Ovary (tissue), 9 donors: ENCODE results near the gene RTP3. TPM values are rescaled to one million over a fixed set of nuclear protein-coding genes. Genes with fewer than 3 reads are reported as not detected.

ENCODE experiments used
- DNase-seq, 5 donors: peaks; one replicate each; pipeline ENCODE4 v3.0.0-alpha.2; 2019 to 2020
- H3K27ac ChIP-seq, 2 donors: fragments of 200-600 bp; one replicate each; pipeline versions ENCODE4 v1.5.1 to v1.8.0; 2019 to 2022
- H3K27me3 ChIP-seq: fragments of 200-600 bp; one replicate; pipeline ENCODE4 v1.8.0; 2022
- H3K36me3 ChIP-seq: fragments of 200-600 bp; sonication (generic); one replicate; pipeline ENCODE4 v1.5.1; 2019
- H3K4me1 ChIP-seq: one replicate; pipeline ENCODE4 v1.8.1; 2013; ENCODE audit warnings: mild to moderate bottlenecking, moderate library complexity; ENCODE audit not compliant: insufficient read depth
- H3K4me3 ChIP-seq: fragments of 200-600 bp; sonication (generic); one replicate; pipeline ENCODE4 v1.5.1; 2017
- H3K9me3 ChIP-seq, 2 donors: fragments of 200-600 bp in 1 of 2; sonication (generic) in 1 of 2; one replicate each; pipeline versions ENCODE4 v1.5.1 to v1.8.1; 2013 to 2019; ENCODE audit warnings: mild to moderate bottlenecking in 1 of 2, moderate library complexity in 1 of 2
- EP300 ChIP-seq: sonication (generic); formaldehyde crosslinking; IDR thresholded peaks from one replicate; pipeline ENCODE4 v1.6.1; 2017; ENCODE audit warnings: antibody characterized with exemption
- POLR2A ChIP-seq: fragments of 450-650 bp; IDR thresholded peaks from one replicate; pipeline ENCODE4 v1.6.1; 2017; ENCODE audit warnings: antibody characterized with exemption, mild to moderate bottlenecking, moderate library complexity
- WGBS, 3 donors: extraction: QIAGEN DNeasy Blood & Tissue Kit in 1 of 3; methylation state at CpG; one replicate each; pipeline versions ENCODE4 v1.1.5 to v1.1.7; 2013 to 2017; 5-methylcytosine and 5-hydroxymethylcytosine counted together
- intact Hi-C, 4 donors: fragments of 100-400 bp; cut with DNase I; formaldehyde crosslinking; loops; one replicate each; pipeline versions ENCODE4 v1.11.0 to v1.15.1; 2022 to 2023
- polyA plus RNA-seq, 2 donors: library from polyadenylated mRNA; stranded (reverse); fragments of 200-250 nt in 1 of 2; fragments of 350-450 nt in 1 of 2; fragmentation: Illumina TruSeq in 1 of 2; extraction: RNeasy Lipid Tissue Mini Kit (QIAGEN cat#74804) in 1 of 2; gene quantifications; one replicate each; pipeline ENCODE4 v1.2.3, GENCODE V29; 2013 to 2014
- total RNA-seq, 7 donors: library from RNA; depleted of rRNA in 2 of 7; stranded (reverse); fragments of >200 nt in 2 of 7; fragmentation: NEBNext Ultra II Directional in 3 of 7; extraction: Animal tissue kit (Norgen Biotek cat#: 25700) in 3 of 7; gene quantifications; one replicate each; pipeline versions ENCODE4 v1.1.0 to v1.2.4, GENCODE V29; 2016 to 2023
- TF ChIP-seq, protein P1 (sequence below), 3 donors: fragments of 450-650 bp in 2 of 3; fragments of 200-600 bp in 1 of 3; IDR thresholded peaks; one replicate each; pipeline versions ENCODE4 v1.5.1 to v1.8.0; 2016 to 2022; ENCODE audit warnings: antibody characterized with exemption in 3 of 3, mild to moderate bottlenecking in 1 of 3
- donor health status: DM: no; HTN: no; CAD: no; lungs with moderate emphysema.
- donor health status: DM: no; HTN: no; CAD: no.
- donor health status: Bipolar disorder and iron deficiency.
- donor health status: DM: yes; HTN: yes; CAD: no.
- donor health status: DM: no; HTN: no; CAD: no.
- donor health status: DM: yes; HTN: yes; CAD: no.

Gene RTP3
- total and polyA plus RNA-seq, 9 donors = not detected

DNA sequence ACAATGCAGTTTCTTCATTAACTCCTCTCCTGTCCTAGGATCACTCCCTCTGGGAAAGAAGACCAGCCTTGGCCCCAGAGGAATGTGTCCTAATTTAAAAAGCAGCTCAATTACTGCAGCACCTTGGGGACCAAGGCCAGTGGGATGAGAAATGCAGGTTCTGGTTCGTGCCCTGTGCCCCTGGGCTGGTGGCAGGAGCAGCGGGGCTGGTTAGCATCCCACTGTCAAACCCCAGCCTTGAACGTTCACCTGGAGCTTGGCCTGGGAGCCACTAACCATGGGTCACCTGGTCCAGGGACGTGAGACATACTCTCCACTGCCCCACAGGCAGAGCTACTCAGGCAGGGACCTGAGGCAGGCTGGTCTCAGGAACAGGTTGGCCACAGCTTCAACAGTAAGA, 8.4 kb upstream of the RTP3 start:
- no peaks in the 10 kb centered on the region for H3K4me1 ChIP-seq
- intact Hi-C loops = loop anchor here (2.0 to 10.0 kb wide), 3 partner anchors 141 to 145 kb away; no protein-coding TSS in a partner anchor
- WGBS, 3 donors = 62 to 75% (median 69%) methylated on average over 4 of the region's 4 CpGs
- H3K9me3 ChIP-seq = no peaks in the 10 kb centered on the region
- TF ChIP-seq, protein P1, sequence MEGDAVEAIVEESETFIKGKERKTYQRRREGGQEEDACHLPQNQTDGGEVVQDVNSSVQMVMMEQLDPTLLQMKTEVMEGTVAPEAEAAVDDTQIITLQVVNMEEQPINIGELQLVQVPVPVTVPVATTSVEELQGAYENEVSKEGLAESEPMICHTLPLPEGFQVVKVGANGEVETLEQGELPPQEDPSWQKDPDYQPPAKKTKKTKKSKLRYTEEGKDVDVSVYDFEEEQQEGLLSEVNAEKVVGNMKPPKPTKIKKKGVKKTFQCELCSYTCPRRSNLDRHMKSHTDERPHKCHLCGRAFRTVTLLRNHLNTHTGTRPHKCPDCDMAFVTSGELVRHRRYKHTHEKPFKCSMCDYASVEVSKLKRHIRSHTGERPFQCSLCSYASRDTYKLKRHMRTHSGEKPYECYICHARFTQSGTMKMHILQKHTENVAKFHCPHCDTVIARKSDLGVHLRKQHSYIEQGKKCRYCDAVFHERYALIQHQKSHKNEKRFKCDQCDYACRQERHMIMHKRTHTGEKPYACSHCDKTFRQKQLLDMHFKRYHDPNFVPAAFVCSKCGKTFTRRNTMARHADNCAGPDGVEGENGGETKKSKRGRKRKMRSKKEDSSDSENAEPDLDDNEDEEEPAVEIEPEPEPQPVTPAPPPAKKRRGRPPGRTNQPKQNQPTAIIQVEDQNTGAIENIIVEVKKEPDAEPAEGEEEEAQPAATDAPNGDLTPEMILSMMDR (IDR thresholded peaks at IDR 0.05) = no peak
- TF ChIP-seq POLR2A (no peak), EP300 (no peak)
- DNase-seq = no peak
- no peaks in the 10 kb centered on the region for H3K27me3 ChIP-seq
- H3K36me3 ChIP-seq = no peaks in the 10 kb centered on the region
- H3K27ac ChIP-seq = no peak overlapping the region
- no peak overlapping the region for H3K4me3 ChIP-seq

DNA sequence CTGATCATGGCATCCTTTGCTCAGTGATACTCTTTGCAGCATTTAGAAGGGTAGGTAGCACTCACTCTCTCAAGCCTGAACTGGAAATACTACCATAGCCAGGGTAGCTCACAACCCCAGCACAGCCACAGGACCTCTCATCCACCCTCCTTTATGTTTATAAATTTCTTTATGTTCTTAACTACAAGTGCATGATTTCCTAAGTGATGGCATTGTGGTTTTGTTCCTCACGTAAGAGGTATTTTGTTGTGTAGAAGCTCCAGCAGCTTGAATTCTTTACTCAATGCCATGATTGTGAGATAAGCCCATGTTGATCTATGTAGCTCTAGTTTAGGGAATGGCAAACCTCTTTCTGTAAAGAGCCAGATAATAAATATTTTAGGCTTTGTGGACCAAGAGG, 7.9 kb upstream of the RTP3 start:
- WGBS, 3 donors = 66 to 70% (median 68%) methylated on average over 1 of the region's 1 CpG
- Histone ChIP-seq H3K27ac (no peak overlapping the region), H3K4me3 (no peak overlapping the region), H3K36me3 (no peaks in the 10 kb centered on the region), H3K4me1 (no peaks in the 10 kb centered on the region), H3K9me3 (no peaks in the 10 kb centered on the region), H3K27me3 (no peaks in the 10 kb centered on the region)
- DNase-seq = no peak
- TF ChIP-seq POLR2A = no peak
- TF ChIP-seq, protein P1 (IDR thresholded peaks at IDR 0.05) = no peak
- TF ChIP-seq EP300 = no peak
- intact Hi-C loops = loop anchor here (2.0 to 10.0 kb wide), 3 partner anchors 141 to 145 kb away; no protein-coding TSS in a partner anchor

DNA sequence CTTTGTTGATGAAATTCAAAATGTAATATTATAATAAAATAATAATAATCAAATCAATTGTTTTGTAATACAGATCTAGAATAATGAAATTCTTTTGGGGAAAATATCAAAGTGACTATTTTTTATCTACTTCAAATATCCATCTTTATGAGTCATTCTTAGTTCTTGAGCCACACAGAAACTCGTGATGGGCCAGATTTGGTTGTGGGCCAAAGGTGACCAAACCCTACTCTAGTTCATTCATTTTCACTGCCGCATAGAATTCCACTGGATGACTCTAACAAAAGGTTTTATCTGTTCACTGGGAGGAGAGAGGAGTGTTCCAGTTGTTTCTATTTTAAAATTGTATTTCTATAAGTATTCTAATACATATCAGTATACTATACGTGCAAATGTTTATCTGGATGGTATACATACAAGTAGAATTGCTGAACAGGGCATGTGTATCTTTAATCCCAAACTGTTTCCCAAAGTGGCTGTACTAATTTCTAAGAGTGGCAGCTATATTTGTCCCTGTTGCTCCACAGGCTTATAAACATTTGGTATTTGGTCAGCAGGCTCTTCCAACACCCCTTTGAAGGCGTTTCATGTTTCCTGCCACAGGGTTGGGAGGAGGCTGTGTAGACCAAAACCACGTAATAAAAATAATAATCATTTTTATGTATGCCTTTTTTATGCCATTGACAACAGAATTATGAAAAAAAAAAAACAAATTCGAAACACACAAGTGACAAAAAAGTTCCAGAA, 7.3 kb upstream of the RTP3 start:
- Histone ChIP-seq H3K4me1 (no peaks in the 10 kb centered on the region), H3K9me3 (no peaks in the 10 kb centered on the region), H3K27ac (no peak overlapping the region), H3K27me3 (no peaks in the 10 kb centered on the region), H3K36me3 (no peaks in the 10 kb centered on the region), H3K4me3 (no peak overlapping the region)
- DNase-seq = no peak
- TF ChIP-seq, protein P1 (IDR thresholded peaks at IDR 0.05) = no peak
- no peak for TF ChIP-seq POLR2A
- TF ChIP-seq EP300 = no peak
- intact Hi-C loops = no loop called here
- 64 to 78% (median 75%) methylated on average over 6 of the region's 6 CpGs for WGBS, 3 donors

DNA sequence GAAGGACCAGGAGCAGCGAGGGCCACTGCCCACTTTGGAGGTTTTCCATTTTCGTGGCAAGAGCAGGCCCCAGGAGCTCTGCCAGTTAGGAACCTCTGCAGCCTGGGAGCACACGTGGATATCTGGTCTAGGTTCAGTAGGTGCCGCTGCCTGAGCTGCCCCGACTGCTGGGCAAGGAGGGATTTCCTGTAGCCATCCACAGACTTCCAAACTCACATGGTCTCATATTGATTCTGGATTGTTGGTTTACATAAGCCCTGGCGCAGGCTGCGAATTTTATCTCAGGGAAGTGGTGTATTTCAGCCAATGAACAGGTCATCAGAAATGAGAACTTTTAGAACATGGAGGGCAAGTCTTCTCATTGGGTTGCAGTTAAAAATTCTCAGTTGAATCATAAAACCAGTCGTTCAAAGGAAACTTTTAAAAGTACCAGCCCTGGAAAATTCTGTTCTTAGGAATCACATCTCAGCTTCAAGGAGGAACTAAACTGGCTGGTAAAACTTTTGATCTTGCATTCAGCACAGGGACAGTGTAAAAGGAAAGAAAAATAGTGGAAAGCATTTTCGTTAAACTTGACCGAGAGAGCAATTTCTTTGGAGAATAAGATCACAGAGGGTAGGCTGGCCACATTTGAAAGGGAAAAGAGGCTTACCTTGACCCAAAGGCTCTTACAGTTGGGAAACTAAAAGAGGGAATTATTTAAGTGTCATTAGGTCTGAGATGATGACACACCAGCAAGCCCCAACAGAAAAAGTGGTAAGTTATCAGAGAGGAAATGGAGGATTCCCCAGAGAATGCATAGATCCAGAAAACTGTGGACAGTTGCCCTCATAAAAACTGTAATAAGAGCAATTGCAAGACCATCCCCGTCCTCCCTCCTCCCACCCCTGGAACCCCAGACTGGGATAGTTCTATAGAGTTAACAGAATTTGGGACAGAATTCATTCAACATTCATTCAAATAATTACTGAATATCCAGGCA, 6.4 kb upstream of the RTP3 start:
- Histone ChIP-seq H3K9me3 (no peaks in the 10 kb centered on the region), H3K27me3 (no peaks in the 10 kb centered on the region), H3K36me3 (no peaks in the 10 kb centered on the region), H3K4me3 (no peak overlapping the region), H3K4me1 (no peaks in the 10 kb centered on the region), H3K27ac (no peak overlapping the region)
- 62 to 69% (median 63%) methylated on average over 11 of the region's 11 CpGs for WGBS, 3 donors
- intact Hi-C loops = no loop called here
- TF ChIP-seq EP300 = no peak
- TF ChIP-seq POLR2A = no peak
- TF ChIP-seq, protein P1 (IDR thresholded peaks at IDR 0.05) = no peak
- no peak for DNase-seq
